ENCODE data around the gene S100A3. TPM values are rescaled to one million over a fixed set of nuclear protein-coding genes. Genes with fewer than 3 reads are reported as not detected.
A peak's percentile ranks its signal among the peaks of the same experiment; 100 is the strongest.

S100A3 gene
- total and polyA plus RNA-seq, 2 of the 13 experiments (the other 11 are each of a cell fraction or from before 2014, with no cell fraction given): 2.5 to 4.5 TPM

- TF ChIP-seq TERF1 (CRISPR knock-in tag; IDR thresholded peaks at IDR 0.05) (no peak), TEAD3 (CRISPR knock-in tag; optimal IDR thresholded peaks at IDR 0.05; ENCODE audit: borderline replicate concordance) (peak; percentile 11), ZNF609 (CRISPR knock-in tag; IDR thresholded peaks at IDR 0.05; ENCODE audit: borderline replicate concordance) (no peak), ZBTB7A (CRISPR knock-in tag; IDR thresholded peaks at IDR 0.05) (peak; percentile 47; the same call in 1 of the 2 replicates), ZNF800 (CRISPR knock-in tag; IDR thresholded peaks at IDR 0.05) (no peak), ZHX1 (CRISPR knock-in tag; IDR thresholded peaks at IDR 0.05; ENCODE audit: low read depth) (no peak), NR2C2 (CRISPR knock-in tag; IDR thresholded peaks at IDR 0.05; ENCODE audit: borderline replicate concordance) (peak; percentile 39; the same call in 1 of the 2 replicates), FUBP1 (CRISPR knock-in tag; IDR thresholded peaks at IDR 0.05; ENCODE audit: borderline replicate concordance) (no peak), ZNF292 (CRISPR knock-in tag; IDR thresholded peaks at IDR 0.05; ENCODE audit: borderline replicate concordance, low read depth) (0 out of 2 replicates have a peak, but pooled peaks have one; percentile 51), ETV5 (CRISPR knock-in tag; IDR thresholded peaks at IDR 0.05; ENCODE audit: borderline replicate concordance) (peak; percentile 20; the same call in 1 of the 2 replicates), GTF3A (CRISPR knock-in tag; conservative IDR thresholded peaks at IDR 0.05) (no peak), ZNF3 (CRISPR knock-in tag; IDR thresholded peaks at IDR 0.05) (no peak), ZNF263 (CRISPR knock-in tag; IDR thresholded peaks at IDR 0.05) (peak; percentile 70)
These were observed 42.1 kb downstream of the S100A3 start (continued) for GRCh38 chr1:153506831-153507413.

Measured in HepG2 (cell line).